OCI-LY7 (cell line): ENCODE measurements around the gene PUM1.

Source experiments
- EZH2phosphoT487 ChIP-seq: fragments of 200-600 bp; sonication (generic); IDR thresholded peaks from 2 replicates; pipeline ENCODE4 v1.6.1; 2018; ENCODE audit warnings: low read depth, borderline replicate concordance, mild to moderate bottlenecking, mixed run types, antibody characterized with exemption, low read length, moderate library complexity, mixed read lengths
- TF ChIP-seq, protein P1 (sequence below): fragments of 200-600 bp; sonication (generic); conservative IDR thresholded peaks from 2 replicates; pipeline ENCODE4 v1.5.1; 2014; ENCODE audit warnings: mild to moderate bottlenecking, antibody characterized with exemption, low read length, moderate library complexity, mixed read lengths

DNA sequence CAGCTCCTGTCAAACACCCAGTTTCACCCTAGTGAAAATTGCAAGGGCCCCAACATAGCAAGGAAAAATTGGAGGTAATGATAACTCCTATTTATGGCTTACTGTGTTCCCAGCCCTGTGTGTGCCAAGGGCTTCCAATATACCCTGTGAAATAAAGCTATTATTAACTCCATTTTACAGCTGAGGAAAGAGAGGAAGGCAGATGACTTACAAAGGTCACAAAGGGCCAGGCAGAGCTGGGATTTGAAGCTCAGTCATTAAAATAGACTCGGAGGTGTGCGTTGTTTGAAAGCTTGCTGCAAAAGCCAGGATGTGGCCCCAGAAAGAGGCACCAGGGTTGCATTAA, 136.8 kb downstream of the PUM1 start:
- TF ChIP-seq, protein P1, sequence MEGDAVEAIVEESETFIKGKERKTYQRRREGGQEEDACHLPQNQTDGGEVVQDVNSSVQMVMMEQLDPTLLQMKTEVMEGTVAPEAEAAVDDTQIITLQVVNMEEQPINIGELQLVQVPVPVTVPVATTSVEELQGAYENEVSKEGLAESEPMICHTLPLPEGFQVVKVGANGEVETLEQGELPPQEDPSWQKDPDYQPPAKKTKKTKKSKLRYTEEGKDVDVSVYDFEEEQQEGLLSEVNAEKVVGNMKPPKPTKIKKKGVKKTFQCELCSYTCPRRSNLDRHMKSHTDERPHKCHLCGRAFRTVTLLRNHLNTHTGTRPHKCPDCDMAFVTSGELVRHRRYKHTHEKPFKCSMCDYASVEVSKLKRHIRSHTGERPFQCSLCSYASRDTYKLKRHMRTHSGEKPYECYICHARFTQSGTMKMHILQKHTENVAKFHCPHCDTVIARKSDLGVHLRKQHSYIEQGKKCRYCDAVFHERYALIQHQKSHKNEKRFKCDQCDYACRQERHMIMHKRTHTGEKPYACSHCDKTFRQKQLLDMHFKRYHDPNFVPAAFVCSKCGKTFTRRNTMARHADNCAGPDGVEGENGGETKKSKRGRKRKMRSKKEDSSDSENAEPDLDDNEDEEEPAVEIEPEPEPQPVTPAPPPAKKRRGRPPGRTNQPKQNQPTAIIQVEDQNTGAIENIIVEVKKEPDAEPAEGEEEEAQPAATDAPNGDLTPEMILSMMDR: no peak
- TF ChIP-seq EZH2phosphoT487: no peak
